HEK293 (cell line): ENCODE data around the gene NUMA1.
A peak's percentile ranks its signal among the peaks of the same experiment; 100 is the strongest.

Source experiments
- CTCF ChIA-PET: fragments of 350-600 bp; formaldehyde crosslinking; extraction: SDS; loops from one replicate; lab custom pipeline; 2021; ENCODE audit warnings: antibody characterized with exemption; lab: Yijun Ruan, JAX
- POLR2A ChIA-PET: fragments of 300-600 bp; formaldehyde crosslinking; extraction: SDS; loops from one replicate; lab custom pipeline; 2020; ENCODE audit warnings: antibody characterized with exemption, inconsistent platforms; lab: Yijun Ruan, JAX
- H3K27ac ChIP-seq: fragments of 200-500 bp; sonication (Bioruptor generic); 2 replicates; pipeline ENCODE4 v1.5.1; 2014; ENCODE audit warnings: low read depth, low read length, control low read depth, inconsistent platforms; ENCODE audit errors: extremely low read depth
- H3K36me3 ChIP-seq, 2 experiments: fragments of 200-500 bp in 1 of 2; sonication (Bioruptor generic) in 1 of 2; 1 replicate in 1 of 2; 2 replicates in 1 of 2; pipeline ENCODE4 v1.5.1; 2014 to 2017; ENCODE audit warnings: inconsistent platforms in 2 of 2, low read length in 2 of 2; ENCODE audit not compliant: control insufficient read depth in 2 of 2, insufficient read depth in 1 of 2
- H3K4me1 ChIP-seq: fragments of 200-500 bp; sonication (Bioruptor generic); 2 replicates; pipeline ENCODE4 v1.5.1; 2014; ENCODE audit warnings: mild to moderate bottlenecking, low read length, inconsistent platforms; ENCODE audit not compliant: control insufficient read depth, insufficient read depth
- H3K4me3 ChIP-seq: 2 replicates; pipeline ENCODE4 v1.5.1; 2011; ENCODE audit warnings: low read depth, mild to moderate bottlenecking, control low read depth, low read length, moderate library complexity
- H3K9me3 ChIP-seq: fragments of 200-500 bp; sonication (Bioruptor generic); 2 replicates; pipeline ENCODE4 v1.5.1; 2014; ENCODE audit warnings: low read depth, low read length, inconsistent platforms; ENCODE audit not compliant: control insufficient read depth, insufficient read depth
- GFI1B ChIP-seq: fragments of 450-650 bp; formaldehyde crosslinking; IDR thresholded peaks from 2 replicates; pipeline ENCODE4 v1.5.1; 2016; ENCODE audit warnings: missing biosample characterization, missing genetic modification characterization
- GLIS1 ChIP-seq: fragments of 450-650 bp; formaldehyde crosslinking; IDR thresholded peaks from 2 replicates; pipeline ENCODE4 v1.5.1; 2016; ENCODE audit warnings: missing biosample characterization, missing genetic modification characterization
- GLIS2 ChIP-seq: fragments of 450-650 bp; formaldehyde crosslinking; IDR thresholded peaks from 2 replicates; pipeline ENCODE4 v1.5.1; 2016; ENCODE audit warnings: missing biosample characterization, missing genetic modification characterization
- HOXC10 ChIP-seq: sonication (generic); formaldehyde crosslinking; IDR thresholded peaks from 2 replicates; pipeline ENCODE4 v1.8.1; 2023; ENCODE audit warnings: mild to moderate bottlenecking, missing genetic modification reagents
- KLF10 ChIP-seq: fragments of 450-650 bp; IDR thresholded peaks from 2 replicates; pipeline ENCODE4 v1.5.1; 2018; ENCODE audit warnings: missing biosample characterization, mild to moderate bottlenecking, missing genetic modification characterization
- PRDM1 ChIP-seq: fragments of 450-650 bp; formaldehyde crosslinking; IDR thresholded peaks from 2 replicates; pipeline ENCODE4; 2016; ENCODE audit warnings: missing biosample characterization, missing genetic modification characterization
- SCRT2 ChIP-seq: fragments of 450-650 bp; formaldehyde crosslinking; IDR thresholded peaks from 2 replicates; pipeline ENCODE4 v1.5.1; 2016; ENCODE audit warnings: missing biosample characterization, missing genetic modification characterization
- SP2 ChIP-seq: fragments of 450-650 bp; formaldehyde crosslinking; IDR thresholded peaks from 2 replicates; pipeline ENCODE4 v1.5.1; 2016; ENCODE audit warnings: missing biosample characterization, missing genetic modification characterization
- SP7 ChIP-seq: fragments of 450-650 bp; formaldehyde crosslinking; IDR thresholded peaks from 2 replicates; pipeline ENCODE4 v1.5.1; 2016; ENCODE audit warnings: missing biosample characterization, missing genetic modification characterization
- TCF7L2 ChIP-seq: IDR thresholded peaks from 2 replicates; pipeline ENCODE4 v1.6.1; 2011; ENCODE audit warnings: low read depth, mild to moderate bottlenecking, inconsistent platforms, low read length, moderate library complexity, borderline replicate concordance
- ZNF16 ChIP-seq: fragments of 450-650 bp; formaldehyde crosslinking; IDR thresholded peaks from 2 replicates; pipeline ENCODE4 v1.5.1; 2016; ENCODE audit warnings: low read depth, missing biosample characterization, missing genetic modification characterization
- ZNF18 ChIP-seq: fragments of 450-650 bp; formaldehyde crosslinking; IDR thresholded peaks from 2 replicates; pipeline ENCODE4 v1.5.1; 2016; ENCODE audit warnings: missing biosample characterization, missing genetic modification characterization
- ZNF394 ChIP-seq: fragments of 450-650 bp; formaldehyde crosslinking; IDR thresholded peaks from 2 replicates; pipeline ENCODE4 v1.5.1; 2016; ENCODE audit warnings: missing biosample characterization, missing genetic modification characterization, mild to moderate bottlenecking, moderate library complexity, borderline replicate concordance
- ZNF398 ChIP-seq: fragments of 450-650 bp; formaldehyde crosslinking; IDR thresholded peaks from 2 replicates; pipeline ENCODE4 v1.5.1; 2017; ENCODE audit warnings: missing biosample characterization, missing genetic modification characterization
- ZNF548 ChIP-seq: fragments of 450-650 bp; formaldehyde crosslinking; IDR thresholded peaks from 2 replicates; pipeline ENCODE4 v1.5.1; 2016; ENCODE audit warnings: missing biosample characterization, missing genetic modification characterization
- ZNF660 ChIP-seq: fragments of 450-650 bp; IDR thresholded peaks from 2 replicates; pipeline ENCODE4 v1.5.1; 2018; ENCODE audit warnings: missing biosample characterization, mild to moderate bottlenecking, missing genetic modification characterization
- ZNF843 ChIP-seq: fragments of 450-650 bp; formaldehyde crosslinking; IDR thresholded peaks from 2 replicates; pipeline ENCODE4 v1.5.1; 2016; ENCODE audit warnings: missing biosample characterization, missing genetic modification characterization
- TF ChIP-seq, protein P1 (sequence below): fragments of 450-650 bp; IDR thresholded peaks from 2 replicates; pipeline ENCODE4 v1.5.1; 2018; ENCODE audit warnings: missing biosample characterization, mild to moderate bottlenecking, missing genetic modification characterization
- TF ChIP-seq, protein P2 (sequence below): fragments of 450-650 bp; formaldehyde crosslinking; IDR thresholded peaks from 2 replicates; pipeline ENCODE4 v1.5.1; 2016; ENCODE audit warnings: missing biosample characterization, missing genetic modification characterization, low read depth
- TF ChIP-seq, protein P3 (sequence below): fragments of 450-650 bp; formaldehyde crosslinking; IDR thresholded peaks from 2 replicates; pipeline ENCODE4 v1.5.1; 2016; ENCODE audit warnings: missing biosample characterization, missing genetic modification characterization, low read depth

Gene NUMA1

DNA sequence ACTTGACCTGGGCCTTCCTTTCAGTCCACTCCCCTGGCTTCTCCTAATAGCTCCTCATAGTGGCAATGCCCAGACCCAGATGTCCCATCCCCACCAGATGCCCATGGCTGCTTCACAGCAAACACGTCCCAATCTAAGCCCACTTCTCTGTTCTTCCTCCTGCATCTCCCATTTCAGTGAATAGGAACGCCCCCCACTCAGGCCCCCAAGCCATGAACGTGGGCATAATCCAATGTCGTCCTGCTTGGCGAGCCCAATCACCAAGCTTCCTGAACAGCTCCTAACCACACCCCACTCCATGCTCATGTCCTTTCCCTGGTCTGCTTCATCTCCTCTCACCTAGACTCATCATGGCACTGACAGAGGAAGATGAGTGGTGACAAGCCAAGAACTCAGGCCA lies 72.8 kb downstream of the NUMA1 start (continued):
- TF ChIP-seq TCF7L2 = no peak
- no peak for TF ChIP-seq SP7 (tag by site-specific recombination)
- no peak for TF ChIP-seq ZNF16 (tag by site-specific recombination)
- TF ChIP-seq, protein P1, sequence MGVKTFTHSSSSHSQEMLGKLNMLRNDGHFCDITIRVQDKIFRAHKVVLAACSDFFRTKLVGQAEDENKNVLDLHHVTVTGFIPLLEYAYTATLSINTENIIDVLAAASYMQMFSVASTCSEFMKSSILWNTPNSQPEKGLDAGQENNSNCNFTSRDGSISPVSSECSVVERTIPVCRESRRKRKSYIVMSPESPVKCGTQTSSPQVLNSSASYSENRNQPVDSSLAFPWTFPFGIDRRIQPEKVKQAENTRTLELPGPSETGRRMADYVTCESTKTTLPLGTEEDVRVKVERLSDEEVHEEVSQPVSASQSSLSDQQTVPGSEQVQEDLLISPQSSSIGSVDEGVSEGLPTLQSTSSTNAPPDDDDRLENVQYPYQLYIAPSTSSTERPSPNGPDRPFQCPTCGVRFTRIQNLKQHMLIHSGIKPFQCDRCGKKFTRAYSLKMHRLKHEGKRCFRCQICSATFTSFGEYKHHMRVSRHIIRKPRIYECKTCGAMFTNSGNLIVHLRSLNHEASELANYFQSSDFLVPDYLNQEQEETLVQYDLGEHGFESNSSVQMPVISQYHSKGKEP (tag by site-specific recombination) = no peak

DNA sequence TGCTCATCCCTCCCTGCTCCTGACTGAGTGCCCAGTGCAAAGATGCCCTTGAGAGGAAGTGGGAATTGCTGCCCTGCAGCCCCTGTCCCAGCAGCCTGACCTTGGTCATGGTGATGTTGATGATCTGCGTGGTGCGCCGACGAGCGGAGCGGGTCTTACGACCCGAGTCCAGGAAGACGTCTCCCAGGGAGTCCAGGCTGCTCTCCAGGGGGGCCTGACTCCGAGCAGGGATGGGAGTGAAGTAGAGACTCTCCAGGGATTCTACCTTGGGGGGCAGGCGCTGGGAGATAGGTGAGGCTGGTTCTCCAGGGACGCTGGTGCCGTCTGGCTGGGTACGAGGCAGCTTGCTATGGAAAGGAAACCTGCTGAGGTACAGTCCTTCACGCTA lies 73.3 kb downstream of the NUMA1 start:
- CTCF ChIA-PET = interaction anchor here (2.1 kb wide), 1 partner anchor 29 kb away, joined by 10 read pairs; no protein-coding TSS in a partner anchor
- TF ChIP-seq GLIS1 (tag by site-specific recombination) = peak; percentile 63
- TF ChIP-seq, protein P2, sequence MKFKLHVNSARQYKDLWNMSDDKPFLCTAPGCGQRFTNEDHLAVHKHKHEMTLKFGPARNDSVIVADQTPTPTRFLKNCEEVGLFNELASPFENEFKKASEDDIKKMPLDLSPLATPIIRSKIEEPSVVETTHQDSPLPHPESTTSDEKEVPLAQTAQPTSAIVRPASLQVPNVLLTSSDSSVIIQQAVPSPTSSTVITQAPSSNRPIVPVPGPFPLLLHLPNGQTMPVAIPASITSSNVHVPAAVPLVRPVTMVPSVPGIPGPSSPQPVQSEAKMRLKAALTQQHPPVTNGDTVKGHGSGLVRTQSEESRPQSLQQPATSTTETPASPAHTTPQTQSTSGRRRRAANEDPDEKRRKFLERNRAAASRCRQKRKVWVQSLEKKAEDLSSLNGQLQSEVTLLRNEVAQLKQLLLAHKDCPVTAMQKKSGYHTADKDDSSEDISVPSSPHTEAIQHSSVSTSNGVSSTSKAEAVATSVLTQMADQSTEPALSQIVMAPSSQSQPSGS (tag by site-specific recombination) = no peak
- Histone ChIP-seq H3K4me1 (no peaks in the 10 kb centered on the region), H3K36me3 (peaks cover 0 to 99% of the 10 kb centered on the region in 2 experiments; a peak in 1 of 3 replicates), H3K27ac (no peak overlapping the region), H3K9me3 (no peaks in the 10 kb centered on the region), H3K4me3 (no peak overlapping the region)
- POLR2A ChIA-PET = no interaction called here

DNA sequence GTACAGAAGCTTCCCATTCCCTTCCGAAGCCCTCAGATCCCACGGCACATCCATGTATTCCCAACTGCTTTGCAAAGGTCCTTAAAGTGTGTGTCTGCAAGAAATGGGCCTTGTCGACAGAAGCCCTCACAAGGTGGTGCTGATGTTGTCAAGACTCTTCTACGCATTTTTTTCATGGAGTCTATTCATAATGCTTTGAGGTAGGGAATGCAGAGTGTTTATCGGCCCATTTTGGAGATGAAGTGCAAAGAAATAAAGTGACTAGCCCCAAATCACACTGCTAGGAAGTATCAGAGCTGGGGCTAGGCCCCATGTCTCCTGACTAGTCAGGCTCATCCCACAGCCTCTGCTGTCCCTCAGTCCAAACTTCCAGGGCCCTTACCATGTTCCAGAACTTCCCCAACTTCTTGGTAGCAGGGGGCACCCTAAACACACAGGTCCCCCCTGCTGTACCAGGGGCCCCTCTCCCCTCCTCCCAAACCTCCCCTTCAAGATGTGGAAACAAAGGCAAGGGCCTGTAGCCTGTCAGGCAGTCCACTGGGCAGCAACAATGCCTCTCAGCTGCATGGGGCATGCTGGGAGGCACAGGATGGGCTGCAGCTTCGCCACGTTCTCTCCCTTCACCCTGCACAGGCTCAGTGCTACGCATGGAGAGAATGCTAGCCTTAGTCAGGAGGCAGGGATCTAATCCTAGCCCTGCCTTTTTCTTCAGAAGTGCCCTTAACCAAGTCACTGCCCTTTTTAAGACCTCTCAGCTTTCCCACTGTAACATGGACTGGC lies 73.8 kb downstream of the NUMA1 start:
- H3K36me3 ChIP-seq = peaks cover 0 to 99% of the 10 kb centered on the region in 2 experiments; a peak in 1 of 3 replicates
- no peak for TF ChIP-seq HOXC10 (CRISPR knock-in tag)
- TF ChIP-seq SP2 (tag by site-specific recombination) = no peak
- no peak for TF ChIP-seq GLIS2
- no peak for TF ChIP-seq SCRT2 (tag by site-specific recombination)
- TF ChIP-seq GFI1B (tag by site-specific recombination) = no peak
- TF ChIP-seq, protein P3, sequence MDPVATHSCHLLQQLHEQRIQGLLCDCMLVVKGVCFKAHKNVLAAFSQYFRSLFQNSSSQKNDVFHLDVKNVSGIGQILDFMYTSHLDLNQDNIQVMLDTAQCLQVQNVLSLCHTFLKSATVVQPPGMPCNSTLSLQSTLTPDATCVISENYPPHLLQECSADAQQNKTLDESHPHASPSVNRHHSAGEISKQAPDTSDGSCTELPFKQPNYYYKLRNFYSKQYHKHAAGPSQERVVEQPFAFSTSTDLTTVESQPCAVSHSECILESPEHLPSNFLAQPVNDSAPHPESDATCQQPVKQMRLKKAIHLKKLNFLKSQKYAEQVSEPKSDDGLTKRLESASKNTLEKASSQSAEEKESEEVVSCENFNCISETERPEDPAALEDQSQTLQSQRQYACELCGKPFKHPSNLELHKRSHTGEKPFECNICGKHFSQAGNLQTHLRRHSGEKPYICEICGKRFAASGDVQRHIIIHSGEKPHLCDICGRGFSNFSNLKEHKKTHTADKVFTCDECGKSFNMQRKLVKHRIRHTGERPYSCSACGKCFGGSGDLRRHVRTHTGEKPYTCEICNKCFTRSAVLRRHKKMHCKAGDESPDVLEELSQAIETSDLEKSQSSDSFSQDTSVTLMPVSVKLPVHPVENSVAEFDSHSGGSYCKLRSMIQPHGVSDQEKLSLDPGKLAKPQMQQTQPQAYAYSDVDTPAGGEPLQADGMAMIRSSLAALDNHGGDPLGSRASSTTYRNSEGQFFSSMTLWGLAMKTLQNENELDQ (tag by site-specific recombination) = no peak
- no peak for TF ChIP-seq ZNF843 (tag by site-specific recombination)
- TF ChIP-seq ZNF548 (tag by site-specific recombination) = no peak
- no peak for TF ChIP-seq ZNF660 (tag by site-specific recombination)
- no peak for TF ChIP-seq ZNF394 (tag by site-specific recombination)
- TF ChIP-seq ZNF18 (tag by site-specific recombination) = no peak
- no peak for TF ChIP-seq ZNF398 (tag by site-specific recombination)
- no peak for TF ChIP-seq PRDM1 (tag by site-specific recombination)
- TF ChIP-seq KLF10 (tag by site-specific recombination) = no peak

More for the DNA sequence above, 73.8 kb downstream of the NUMA1 start:
- Histone ChIP-seq H3K4me1 (no peaks in the 10 kb centered on the region), H3K4me3 (no peak overlapping the region), H3K9me3 (no peaks in the 10 kb centered on the region), H3K27ac (no peak overlapping the region)
- ChIA-PET CTCF (interaction anchor here (1.4 kb wide), 1 partner anchor 18 kb away, joined by 8 read pairs; no protein-coding TSS in a partner anchor), POLR2A (no interaction called here)
